ENCODE data around the gene DYSF.
"Not testable (repeated sequence)": the region's sequence is repeated elsewhere in the genome, so short reads cannot be mapped to it uniquely, and the experiment has no call there.

Gene DYSF

GRCh38 chr2:71453404-71454220 lies at the start of gene DYSF:
TSS of gene DYSF (plus strand) at chr2:71453561.
- in situ Hi-C loops (cut with MboI; ENCODE audit: low sequenced_read_pairs): no loop called here

DNA sequence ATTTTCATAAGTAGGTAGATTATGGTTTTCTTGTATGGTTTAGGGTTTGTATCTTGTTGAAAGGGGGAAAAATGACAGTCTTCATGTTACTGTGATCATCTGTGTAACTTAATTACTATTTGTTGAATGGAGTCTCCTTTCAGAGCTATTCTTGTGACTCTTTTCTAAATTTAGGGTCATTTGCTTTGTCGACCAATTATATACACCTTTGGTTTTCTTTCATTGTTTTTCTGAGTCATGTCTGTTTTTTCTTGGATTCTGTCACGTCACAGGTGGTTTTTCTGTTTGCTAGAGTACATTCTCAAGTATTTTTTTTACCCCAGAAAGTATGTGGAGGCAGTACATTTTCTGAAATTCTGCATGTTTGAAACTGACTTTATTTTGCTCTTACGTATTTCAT lies 43.8 kb upstream of the DYSF start:
- in situ Hi-C loops (cut with MboI; ENCODE audit: low sequenced_read_pairs): no loop called here

DNA sequence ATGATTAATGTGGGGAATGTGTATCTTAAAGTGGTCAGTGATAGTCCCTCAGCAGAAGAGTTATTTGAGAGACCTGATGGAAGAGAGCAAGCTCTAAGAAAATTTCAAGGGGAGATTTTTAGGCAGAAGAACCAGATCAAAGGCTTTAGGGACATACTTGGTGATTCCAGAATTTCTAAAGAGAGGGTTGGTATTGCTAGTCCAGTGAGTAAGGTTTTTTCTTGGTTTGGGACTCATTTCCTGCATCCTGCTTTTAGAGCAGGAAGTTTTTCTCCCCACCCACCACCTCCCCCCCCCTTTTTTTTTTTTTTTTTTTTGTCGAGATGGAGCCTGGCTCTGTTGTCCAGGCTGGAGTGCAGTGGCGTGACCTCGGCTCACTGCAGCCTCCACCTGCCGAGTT lies 42.7 kb upstream of the DYSF start:
- in situ Hi-C loops (cut with MboI; ENCODE audit: low sequenced_read_pairs): no loop called here

- in situ Hi-C loops (cut with MboI; ENCODE audit: low sequenced_read_pairs): not testable (repeated sequence)
These were observed 36.5 kb upstream of the DYSF start for GRCh38 chr2:71416866-71417265.

GRCh38 chr2:71417300-71418202 lies 35.8 kb upstream of the DYSF start:
- in situ Hi-C loops (cut with MboI; ENCODE audit: low sequenced_read_pairs): no loop called here

DNA sequence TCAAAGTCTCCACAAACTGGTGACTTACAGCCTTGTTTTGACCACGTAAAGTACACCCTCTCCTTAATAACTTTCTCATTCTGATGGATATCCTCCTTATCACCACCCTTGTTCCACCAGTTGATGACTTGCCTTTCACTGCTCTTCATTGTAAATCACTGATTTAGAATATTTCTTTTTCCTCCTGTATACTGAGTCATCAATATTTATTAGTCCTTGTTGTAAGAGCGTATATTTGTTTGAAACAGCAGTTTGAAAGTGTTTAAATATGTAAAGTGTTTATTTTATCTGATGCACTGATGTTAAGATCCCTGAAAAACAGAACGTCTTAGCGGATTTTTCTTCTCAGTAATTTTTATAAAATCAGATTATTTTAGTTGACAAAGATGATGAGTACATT lies 34.2 kb upstream of the DYSF start:
- in situ Hi-C loops (cut with MboI; ENCODE audit: low sequenced_read_pairs): no loop called here

DNA sequence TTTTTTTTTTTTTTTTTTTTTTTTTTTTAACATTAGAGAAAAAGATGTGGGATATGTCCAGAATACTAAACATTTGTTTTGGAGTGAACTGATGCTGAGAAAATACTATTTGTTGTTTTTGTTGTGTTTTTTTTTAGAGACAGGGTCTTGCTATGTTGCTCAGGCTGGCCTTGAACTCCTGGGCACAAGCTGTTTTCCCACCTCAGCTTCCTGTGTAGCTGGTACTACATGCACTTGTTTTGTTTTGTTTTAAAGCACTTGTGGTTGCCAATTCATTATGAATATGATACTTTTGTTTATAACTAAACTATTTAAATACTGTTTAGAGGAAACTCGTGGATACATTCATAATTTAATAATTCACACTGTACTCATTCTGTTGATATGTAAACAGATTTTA lies 33.4 kb upstream of the DYSF start:
- in situ Hi-C loops (cut with MboI; ENCODE audit: low sequenced_read_pairs): no loop called here

DNA sequence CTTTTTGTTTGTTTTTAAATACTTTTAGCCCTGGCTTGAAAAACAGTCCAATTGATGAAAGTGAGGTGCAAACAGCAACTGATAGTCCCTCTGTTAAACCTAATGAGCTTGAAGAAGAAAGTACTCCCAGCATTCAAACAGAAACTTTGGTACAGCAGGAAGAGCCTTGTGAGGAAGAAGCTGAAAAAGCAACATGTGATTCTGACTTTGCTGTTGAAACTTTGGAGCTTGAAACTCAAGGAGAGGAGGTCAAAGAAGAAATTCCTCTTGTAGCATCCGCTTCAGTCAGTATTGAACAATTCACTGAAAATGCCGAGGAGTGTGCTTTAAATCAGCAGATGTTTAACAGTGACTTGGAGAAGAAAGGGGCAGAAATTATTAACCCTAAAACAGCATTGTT lies 30.6 kb upstream of the DYSF start:
- in situ Hi-C loops (cut with MboI; ENCODE audit: low sequenced_read_pairs): no loop called here

- in situ Hi-C loops (cut with MboI; ENCODE audit: low sequenced_read_pairs): no loop called here
These were observed 29.4 kb upstream of the DYSF start for GRCh38 chr2:71423817-71424420.

GRCh38 chr2:71426721-71427120 lies 26.6 kb upstream of the DYSF start:
- in situ Hi-C loops (cut with MboI; ENCODE audit: low sequenced_read_pairs): no loop called here

GRCh38 chr2:71428472-71429383 lies 24.6 kb upstream of the DYSF start:
- in situ Hi-C loops (cut with MboI; ENCODE audit: low sequenced_read_pairs): no loop called here

DNA sequence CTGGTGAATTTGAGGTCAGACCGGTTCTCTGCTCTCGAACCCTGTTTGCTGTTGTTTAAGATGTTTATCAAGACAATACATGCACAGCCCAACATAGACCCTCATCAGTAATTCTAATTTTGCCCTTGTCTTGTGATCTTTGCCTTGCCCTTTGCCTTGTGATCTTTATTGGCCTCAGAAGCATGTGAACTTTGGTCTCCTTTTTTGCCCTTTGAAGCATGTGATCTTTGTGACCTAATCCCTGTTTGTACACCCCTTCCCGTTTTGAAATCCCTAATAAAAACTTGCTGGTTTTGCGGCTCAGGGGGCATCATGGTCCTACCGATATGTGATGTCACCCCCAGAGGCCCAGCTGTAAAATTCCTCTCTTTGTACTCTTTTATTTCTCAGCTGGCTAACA lies 8.2 kb upstream of the DYSF start:
- in situ Hi-C loops (cut with MboI; ENCODE audit: low sequenced_read_pairs): not testable (repeated sequence)

- in situ Hi-C loops (cut with MboI; ENCODE audit: low sequenced_read_pairs): no loop called here
These were observed 6.9 kb upstream of the DYSF start for GRCh38 chr2:71446505-71446904.

- in situ Hi-C loops (cut with MboI; ENCODE audit: low sequenced_read_pairs): no loop called here
These were observed 4.0 kb upstream of the DYSF start for GRCh38 chr2:71449343-71449742.

DNA sequence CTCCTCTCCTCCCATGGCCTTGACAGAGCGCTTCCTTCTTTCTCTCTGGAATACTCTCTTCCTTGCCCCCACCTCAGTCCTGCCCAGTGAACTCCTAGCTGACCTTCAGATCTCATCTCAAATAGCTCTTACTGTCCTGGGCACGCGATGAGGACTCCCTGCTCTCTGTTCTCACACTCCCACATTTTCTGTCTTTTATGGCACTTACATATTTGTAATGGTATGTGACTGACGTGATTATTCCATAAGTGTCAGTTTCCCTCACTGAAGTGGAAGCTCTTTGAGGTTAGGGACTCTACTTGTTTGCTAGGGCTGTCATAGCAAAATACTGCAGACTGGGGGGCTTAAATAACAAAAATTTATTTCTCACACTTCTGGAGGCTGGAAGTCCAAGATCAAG lies 1.7 kb upstream of the DYSF start:
- in situ Hi-C loops (cut with MboI; ENCODE audit: low sequenced_read_pairs): no loop called here

DNA sequence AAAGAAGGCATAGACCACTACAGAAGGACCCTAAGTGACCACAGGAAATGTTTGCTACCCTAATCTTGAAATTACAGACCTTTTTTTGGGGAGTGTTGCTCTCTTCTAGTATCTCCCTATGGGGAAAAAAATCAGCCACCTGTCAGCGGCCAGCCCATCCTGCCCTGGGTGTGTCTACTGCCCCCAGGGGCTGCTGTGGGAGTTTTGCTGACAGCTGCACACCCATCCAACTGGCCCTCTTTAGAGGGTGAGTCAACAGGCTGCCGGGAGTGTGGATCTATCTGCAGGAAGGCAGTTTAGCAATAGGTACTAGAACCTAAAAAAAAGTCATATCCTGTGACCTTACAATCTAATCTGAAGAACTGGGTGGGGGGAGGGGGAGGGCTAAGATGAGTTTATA lies 796 bp upstream of the DYSF start:
- in situ Hi-C loops (cut with MboI; ENCODE audit: low sequenced_read_pairs): no loop called here

DNA sequence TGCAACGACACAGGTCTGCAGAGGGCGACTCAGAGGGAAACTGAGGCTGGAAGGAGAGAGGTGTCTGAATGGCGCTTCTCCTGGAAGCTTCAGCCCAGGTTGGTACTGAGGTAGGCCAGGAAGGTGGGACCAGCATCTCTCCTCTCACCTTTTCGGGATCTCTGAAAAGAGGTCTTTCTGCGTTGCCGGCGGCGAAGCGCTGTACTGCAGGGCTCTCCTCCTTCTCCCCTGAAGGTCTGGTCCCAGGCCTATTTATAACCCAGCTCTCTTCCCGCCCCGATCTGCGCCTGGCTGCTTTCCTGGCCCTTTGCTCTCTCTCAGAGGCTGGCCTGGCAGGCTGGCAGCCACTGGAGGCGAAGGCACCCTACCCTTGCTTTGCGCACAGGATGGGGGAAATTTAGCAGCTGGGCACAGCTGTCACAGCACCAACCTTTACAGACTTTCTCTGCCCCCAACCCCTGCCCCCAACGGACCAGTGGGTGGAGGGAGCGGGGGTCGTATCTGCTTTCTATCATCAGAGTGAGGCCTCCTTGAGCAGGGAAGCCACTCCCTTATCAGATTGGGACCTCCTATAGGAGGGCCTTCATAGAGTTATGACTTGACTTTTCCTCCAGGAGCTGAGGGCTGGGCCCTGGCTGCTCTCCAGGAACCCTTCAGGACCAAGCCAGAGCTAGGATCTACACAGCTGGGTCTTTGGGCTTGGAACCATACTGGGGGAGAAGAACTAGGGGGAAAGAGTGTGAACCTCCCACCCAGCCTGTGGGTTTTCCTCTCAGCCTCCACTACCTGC lies 1.1 kb downstream of the DYSF start:
- in situ Hi-C loops (cut with MboI; ENCODE audit: low sequenced_read_pairs): no loop called here

- in situ Hi-C loops (cut with MboI; ENCODE audit: low sequenced_read_pairs): no loop called here
These were observed 1.8 kb downstream of the DYSF start for GRCh38 chr2:71455011-71455740.

Data from HL-60/S4 treated with retinoic acid at 250 ng/mL for 4 days and 3 days (cell line).